ENCODE measurements around the gene NEGR1. TPM values are rescaled to one million over a fixed set of nuclear protein-coding genes. Genes with fewer than 3 reads are reported as not detected.

The NEGR1 gene
- total RNA-seq, 1 experiment from 2014 or later, result 2.9 TPM

GRCh38 chr1:71835442-71835813 is 446.9 kb downstream of the NEGR1 start (continued):
- no peak for TF ChIP-seq CBFB (CRISPR knock-in tag; IDR thresholded peaks at IDR 0.05; ENCODE audit: low read depth)
- TF ChIP-seq CREB1 (CRISPR knock-in tag; IDR thresholded peaks at IDR 0.05), result no peak

DNA sequence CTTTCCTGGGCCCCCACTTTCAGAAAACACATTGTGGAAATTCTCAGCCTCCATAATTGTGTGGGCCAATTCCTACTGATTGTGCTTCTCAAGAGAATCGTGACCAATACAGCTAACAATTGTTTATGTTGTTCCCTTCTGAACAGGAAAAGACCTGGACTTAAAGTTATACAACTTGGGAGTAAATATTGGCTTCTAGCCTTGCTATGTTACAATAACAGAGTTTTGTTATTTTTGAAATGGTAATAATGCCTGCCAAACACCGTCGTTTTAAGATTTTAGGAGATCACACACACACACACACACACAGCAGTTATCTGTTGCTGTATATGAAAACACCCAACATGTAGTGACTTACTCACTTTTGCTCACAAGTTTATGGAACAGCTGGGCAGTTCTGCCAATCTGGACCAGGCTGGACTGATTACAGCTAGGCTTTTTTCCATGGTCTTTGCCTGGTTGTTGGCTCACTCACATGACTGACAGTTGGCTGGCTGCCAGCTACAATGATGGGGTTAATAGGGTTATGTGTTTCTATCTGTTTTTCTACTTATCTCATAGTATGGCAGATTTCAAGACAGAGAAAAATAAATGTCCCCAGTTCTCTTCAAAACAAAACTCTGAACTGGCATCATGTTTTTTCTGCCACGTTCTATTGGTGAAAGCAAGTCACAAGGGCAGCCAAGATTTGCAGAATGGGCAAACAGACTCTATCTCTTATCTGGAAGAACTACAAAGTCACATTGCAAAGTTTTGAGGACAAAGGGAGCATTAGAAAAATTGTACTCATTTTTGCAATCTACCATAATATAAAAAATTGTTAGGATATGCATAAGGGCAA is 447.5 kb downstream of the NEGR1 start:
- Mint-ChIP-seq H3K9me3 (no peaks in the 10 kb centered on the region), H3K4me1 (peaks cover 37% of the 10 kb centered on the region), H3K36me3 (no peaks in the 10 kb centered on the region), H3K27ac (no peak overlapping the region), H3K27me3 (ENCODE audit: low read depth) (no peaks in the 10 kb centered on the region), H3K4me3 (no peak overlapping the region)
- ChIA-PET CTCF (no interaction called here), POLR2A (no interaction called here)
- ATAC-seq (no peak), DNase-seq (ENCODE audit: low spot score) (no peak)
- no peak for TF ChIP-seq ZNF232 (CRISPR knock-in tag; IDR thresholded peaks at IDR 0.05)

GRCh38 chr1:71831646-71832045 is 450.7 kb downstream of the NEGR1 start:
- Mint-ChIP-seq H3K4me1 (peaks cover 49% of the 10 kb centered on the region), H3K4me3 (no peak overlapping the region), H3K36me3 (no peaks in the 10 kb centered on the region), H3K27me3 (ENCODE audit: low read depth) (no peaks in the 10 kb centered on the region), H3K27ac (0 out of 2 replicates have a peak overlapping the region, but pooled peaks have one; percentile 16), H3K9me3 (no peaks in the 10 kb centered on the region)
- ChIA-PET CTCF (no interaction called here), POLR2A (no interaction called here)
- no peak for DNase-seq (ENCODE audit: low spot score)
- ATAC-seq, result no peak
- no peak for TF ChIP-seq NFE2L1 (CRISPR knock-in tag; IDR thresholded peaks at IDR 0.05)
- TF ChIP-seq HMGA2 (CRISPR knock-in tag; IDR thresholded peaks at IDR 0.05), result no peak
- no peak for TF ChIP-seq ZNF416 (CRISPR knock-in tag; IDR thresholded peaks at IDR 0.05)
- TF ChIP-seq MLX (CRISPR knock-in tag; IDR thresholded peaks at IDR 0.05), result no peak
- TF ChIP-seq NFATC4 (CRISPR knock-in tag; IDR thresholded peaks at IDR 0.05), result no peak
- TF ChIP-seq CREM (CRISPR knock-in tag; IDR thresholded peaks at IDR 0.05), result no peak
- TF ChIP-seq, protein P1, sequence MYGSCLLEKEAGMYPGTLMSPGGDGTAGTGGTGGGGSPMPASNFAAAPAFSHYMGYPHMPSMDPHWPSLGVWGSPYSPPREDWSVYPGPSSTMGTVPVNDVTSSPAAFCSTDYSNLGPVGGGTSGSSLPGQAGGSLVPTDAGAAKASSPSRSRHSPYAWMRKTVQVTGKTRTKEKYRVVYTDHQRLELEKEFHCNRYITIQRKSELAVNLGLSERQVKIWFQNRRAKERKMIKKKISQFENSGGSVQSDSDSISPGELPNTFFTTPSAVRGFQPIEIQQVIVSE (CRISPR knock-in tag; IDR thresholded peaks at IDR 0.05; ENCODE audit: borderline replicate concordance), result no peak
- TF ChIP-seq FOXK1 (CRISPR knock-in tag; IDR thresholded peaks at IDR 0.05), result no peak

DNA sequence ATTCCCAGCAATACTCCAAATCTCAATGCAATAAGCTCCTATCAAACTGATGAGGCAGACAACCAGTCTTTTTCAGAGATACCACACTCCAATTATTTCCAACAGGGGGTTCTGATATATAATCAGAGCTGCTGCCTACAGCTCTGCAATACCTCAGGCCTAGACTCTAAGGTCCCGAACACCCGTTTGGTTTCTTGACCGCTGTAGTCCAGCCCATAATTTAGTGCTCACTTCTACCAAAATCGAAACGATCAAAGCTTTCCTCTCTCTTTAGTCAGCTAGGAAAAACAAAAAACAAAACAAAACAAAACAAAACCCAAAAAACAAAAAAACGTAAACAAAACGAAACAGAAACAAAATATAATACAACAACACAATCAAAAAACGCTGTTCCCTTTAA is 453.0 kb downstream of the NEGR1 start:
- Mint-ChIP-seq H3K27ac (peak overlapping the region; percentile 25), H3K4me3 (no peak overlapping the region), H3K4me1 (peaks cover 47% of the 10 kb centered on the region), H3K9me3 (0 out of 2 replicates have a peak, but pooled peaks cover 6% of the 10 kb centered on the region), H3K36me3 (no peaks in the 10 kb centered on the region), H3K27me3 (ENCODE audit: low read depth) (no peaks in the 10 kb centered on the region)
- POLR2A ChIA-PET, result no interaction called here
- no peak for TF ChIP-seq ZNF232 (CRISPR knock-in tag; IDR thresholded peaks at IDR 0.05)
- CTCF ChIA-PET, result interaction anchor here (1.5 kb wide), 1 partner anchor 209 kb away, joined by 3 read pairs; no protein-coding TSS in a partner anchor
- ATAC-seq (no peak), DNase-seq (ENCODE audit: low spot score) (no peak)

- no peak overlapping the region for H3K4me3 Mint-ChIP-seq
- H3K4me1 Mint-ChIP-seq, result peaks cover 47% of the 10 kb centered on the region
- TF ChIP-seq NR2C2 (CRISPR knock-in tag; IDR thresholded peaks at IDR 0.05) (no peak), ZSCAN18 (CRISPR knock-in tag; IDR thresholded peaks at IDR 0.05) (no peak), RORB (CRISPR knock-in tag; IDR thresholded peaks at IDR 0.05) (no peak), HMGA2 (CRISPR knock-in tag; IDR thresholded peaks at IDR 0.05) (no peak)
- TF ChIP-seq, protein P2, sequence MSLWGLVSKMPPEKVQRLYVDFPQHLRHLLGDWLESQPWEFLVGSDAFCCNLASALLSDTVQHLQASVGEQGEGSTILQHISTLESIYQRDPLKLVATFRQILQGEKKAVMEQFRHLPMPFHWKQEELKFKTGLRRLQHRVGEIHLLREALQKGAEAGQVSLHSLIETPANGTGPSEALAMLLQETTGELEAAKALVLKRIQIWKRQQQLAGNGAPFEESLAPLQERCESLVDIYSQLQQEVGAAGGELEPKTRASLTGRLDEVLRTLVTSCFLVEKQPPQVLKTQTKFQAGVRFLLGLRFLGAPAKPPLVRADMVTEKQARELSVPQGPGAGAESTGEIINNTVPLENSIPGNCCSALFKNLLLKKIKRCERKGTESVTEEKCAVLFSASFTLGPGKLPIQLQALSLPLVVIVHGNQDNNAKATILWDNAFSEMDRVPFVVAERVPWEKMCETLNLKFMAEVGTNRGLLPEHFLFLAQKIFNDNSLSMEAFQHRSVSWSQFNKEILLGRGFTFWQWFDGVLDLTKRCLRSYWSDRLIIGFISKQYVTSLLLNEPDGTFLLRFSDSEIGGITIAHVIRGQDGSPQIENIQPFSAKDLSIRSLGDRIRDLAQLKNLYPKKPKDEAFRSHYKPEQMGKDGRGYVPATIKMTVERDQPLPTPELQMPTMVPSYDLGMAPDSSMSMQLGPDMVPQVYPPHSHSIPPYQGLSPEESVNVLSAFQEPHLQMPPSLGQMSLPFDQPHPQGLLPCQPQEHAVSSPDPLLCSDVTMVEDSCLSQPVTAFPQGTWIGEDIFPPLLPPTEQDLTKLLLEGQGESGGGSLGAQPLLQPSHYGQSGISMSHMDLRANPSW (CRISPR knock-in tag; conservative IDR thresholded peaks at IDR 0.05; ENCODE audit: low read depth), result no peak
- TF ChIP-seq, protein P3, sequence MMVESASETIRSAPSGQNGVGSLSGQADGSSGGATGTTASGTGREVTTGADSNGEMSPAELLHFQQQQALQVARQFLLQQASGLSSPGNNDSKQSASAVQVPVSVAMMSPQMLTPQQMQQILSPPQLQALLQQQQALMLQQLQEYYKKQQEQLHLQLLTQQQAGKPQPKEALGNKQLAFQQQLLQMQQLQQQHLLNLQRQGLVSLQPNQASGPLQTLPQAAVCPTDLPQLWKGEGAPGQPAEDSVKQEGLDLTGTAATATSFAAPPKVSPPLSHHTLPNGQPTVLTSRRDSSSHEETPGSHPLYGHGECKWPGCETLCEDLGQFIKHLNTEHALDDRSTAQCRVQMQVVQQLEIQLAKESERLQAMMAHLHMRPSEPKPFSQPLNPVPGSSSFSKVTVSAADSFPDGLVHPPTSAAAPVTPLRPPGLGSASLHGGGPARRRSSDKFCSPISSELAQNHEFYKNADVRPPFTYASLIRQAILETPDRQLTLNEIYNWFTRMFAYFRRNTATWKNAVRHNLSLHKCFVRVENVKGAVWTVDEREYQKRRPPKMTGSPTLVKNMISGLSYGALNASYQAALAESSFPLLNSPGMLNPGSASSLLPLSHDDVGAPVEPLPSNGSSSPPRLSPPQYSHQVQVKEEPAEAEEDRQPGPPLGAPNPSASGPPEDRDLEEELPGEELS (CRISPR knock-in tag; IDR thresholded peaks at IDR 0.05), result no peak
- H3K27ac Mint-ChIP-seq, result peak overlapping the region; percentile 81
- POLR2A ChIA-PET, result no interaction called here
- CTCF ChIA-PET, result interaction anchor here (1.5 kb wide), 1 partner anchor 210 kb away, joined by 3 read pairs; no protein-coding TSS in a partner anchor
- 0 out of 2 replicates have a peak, but pooled peaks cover 6% of the 10 kb centered on the region for H3K9me3 Mint-ChIP-seq
- H3K27me3 Mint-ChIP-seq (ENCODE audit: low read depth), result no peaks in the 10 kb centered on the region
- DNase-seq (ENCODE audit: low spot score) (no peak), ATAC-seq (peak; percentile 47)
- H3K36me3 Mint-ChIP-seq, result no peaks in the 10 kb centered on the region
Measured at GRCh38 chr1:71828431-71829012, 453.8 kb downstream of the NEGR1 start.
